HG03442 (cell line): ENCODE measurements around the gene HBQ1.
"Not testable (repeated sequence)": the region's sequence is repeated elsewhere in the genome, so short reads cannot be mapped to it uniquely, and the experiment has no call there.

ENCODE experiments used
- ATAC-seq: cut with Tn5 transposase; IDR thresholded peaks from one replicate; pipeline ENCODE4 v1.9.1; 2021; ENCODE audit warnings: mild to moderate bottlenecking, moderate library complexity; ENCODE audit not compliant: unreplicated experiment

HBQ1 gene

DNA sequence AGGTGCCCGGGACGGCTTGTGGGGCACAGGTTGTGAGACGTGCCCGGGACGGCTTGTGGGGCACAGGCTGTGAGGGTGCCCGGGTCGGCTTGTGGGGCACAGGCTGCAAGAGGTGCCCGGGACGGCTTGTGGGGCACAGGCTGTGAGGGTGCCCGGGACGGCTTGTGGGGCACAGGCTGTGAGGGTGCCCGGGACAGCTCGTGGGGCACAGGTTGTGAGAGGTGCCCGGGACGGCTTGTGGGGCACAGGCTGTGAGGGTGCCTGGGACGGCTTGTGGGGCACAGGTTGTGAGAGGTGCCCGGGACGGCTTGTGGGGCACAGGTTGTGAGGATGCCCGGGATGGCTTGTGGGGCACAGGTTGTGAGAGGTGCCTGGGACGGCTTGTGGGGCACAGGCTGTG, 20.0 kb upstream of the HBQ1 start:
- ATAC-seq = not testable (repeated sequence)

DNA sequence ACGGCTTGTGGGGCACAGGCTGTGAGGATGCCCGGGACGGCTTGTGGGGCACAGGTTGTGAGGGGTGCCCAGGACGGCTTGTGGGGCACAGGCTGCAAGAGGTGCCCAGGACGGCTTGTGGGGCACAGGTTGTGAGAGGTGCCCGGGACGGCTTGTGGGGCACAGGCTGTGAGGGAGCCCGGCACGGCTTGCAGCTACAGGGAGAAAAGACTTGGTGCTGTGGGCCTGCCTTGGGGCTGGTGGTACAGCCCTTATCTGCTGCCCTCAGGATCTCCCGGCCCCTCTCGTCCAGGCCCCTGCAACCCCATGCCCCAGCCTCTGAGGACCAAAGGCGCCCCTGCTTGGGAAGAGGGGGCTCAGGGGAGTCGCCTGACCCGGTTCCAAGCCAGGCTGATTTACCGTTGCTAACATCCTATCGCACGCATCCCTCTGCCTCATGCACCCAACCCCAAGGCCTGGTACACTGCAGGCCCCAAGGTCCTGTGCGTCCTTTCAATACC, 19.5 kb upstream of the HBQ1 start:
- no peak for ATAC-seq

DNA sequence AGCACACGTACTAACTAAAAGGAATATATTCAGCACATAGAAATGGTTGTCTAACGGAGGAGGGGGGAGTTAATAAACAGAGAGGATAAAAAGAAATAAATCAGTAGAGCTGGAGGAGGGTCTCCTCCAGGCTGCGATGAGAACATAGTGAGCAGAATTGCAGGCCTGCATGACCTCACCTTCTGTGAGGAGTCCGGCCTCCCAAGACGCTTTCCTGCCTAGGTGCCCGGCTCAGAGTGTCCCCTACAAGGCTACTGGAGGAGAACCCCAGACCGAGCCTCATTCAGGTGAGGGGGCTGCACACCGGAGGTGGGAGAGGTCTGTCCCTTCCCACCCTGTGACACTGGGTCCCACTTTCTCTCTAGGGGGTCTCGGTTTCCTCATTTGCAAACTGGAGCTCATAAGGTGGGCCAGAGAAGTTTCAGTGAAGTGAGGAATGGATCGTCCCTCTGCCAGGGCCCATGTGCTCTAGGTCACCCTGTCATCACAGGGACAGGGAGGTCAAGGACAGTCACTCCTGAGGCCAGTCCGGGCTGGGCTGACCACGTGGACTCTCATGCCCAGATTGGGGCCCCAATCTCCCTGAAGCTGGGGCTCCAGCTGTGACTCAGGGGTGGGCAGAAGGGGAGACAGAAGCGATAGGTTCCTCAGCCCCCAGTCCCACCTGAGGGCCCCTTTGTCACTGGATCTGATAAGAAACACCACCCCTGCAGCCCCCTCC, 17.8 kb upstream of the HBQ1 start:
- no peak for ATAC-seq

DNA sequence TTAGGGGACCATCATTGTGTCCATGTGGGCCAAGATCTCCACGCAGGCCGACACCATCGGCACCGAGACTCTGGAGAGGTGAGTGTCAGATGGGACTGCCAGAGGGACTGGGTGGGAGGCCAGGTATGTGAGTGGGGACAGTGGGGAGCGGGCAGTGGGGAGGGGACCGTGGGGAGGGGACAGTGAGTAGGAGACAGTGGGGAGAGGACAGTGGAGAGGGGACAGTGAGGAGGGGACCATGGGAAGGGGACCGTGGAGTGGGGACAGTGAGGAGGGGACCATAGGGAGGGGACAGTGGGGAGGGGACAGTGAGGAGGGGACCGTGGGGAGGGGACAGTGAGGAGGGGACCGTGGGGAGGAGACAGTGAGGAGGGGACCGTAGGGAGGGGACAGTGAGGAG, 17.1 kb upstream of the HBQ1 start:
- not testable (repeated sequence) for ATAC-seq

GRCh38 chr16:163696-164095, 16.6 kb upstream of the HBQ1 start:
- ATAC-seq = not testable (repeated sequence)

- ATAC-seq = not testable (repeated sequence)
Observed at GRCh38 chr16:164134-164823, 16.0 kb upstream of the HBQ1 start.

DNA sequence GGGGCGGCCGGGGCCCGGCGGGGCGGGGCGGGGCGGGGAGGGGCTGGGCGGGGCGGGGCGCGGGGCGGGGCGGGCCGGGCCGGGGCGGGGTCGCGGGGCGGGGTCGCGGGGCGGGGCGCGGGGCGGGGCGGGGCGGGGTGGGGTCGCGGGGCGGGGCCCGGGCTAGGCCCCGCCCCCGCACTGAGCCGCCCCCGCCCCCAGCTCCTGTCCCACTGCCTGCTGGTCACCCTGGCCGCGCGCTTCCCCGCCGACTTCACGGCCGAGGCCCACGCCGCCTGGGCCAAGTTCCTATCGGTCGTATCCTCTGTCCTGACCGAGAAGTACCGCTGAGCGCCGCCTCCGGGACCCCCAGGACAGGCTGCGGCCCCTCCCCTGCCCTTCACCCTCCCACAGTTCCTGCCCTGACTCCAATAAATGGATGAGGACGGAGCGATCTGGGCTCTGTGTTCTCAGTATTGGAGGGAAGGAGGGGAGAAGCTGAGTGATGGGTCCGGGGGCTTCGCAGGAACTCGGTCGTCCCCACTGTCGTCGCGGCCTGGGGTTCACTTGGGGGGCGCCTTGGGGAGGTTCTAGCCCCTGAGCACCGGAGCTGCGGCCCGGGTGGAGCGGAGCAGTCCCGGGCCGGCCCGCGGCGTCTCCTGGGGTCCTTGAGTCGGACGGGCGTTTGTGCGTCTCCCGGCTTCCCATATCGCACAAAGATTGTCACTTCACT, 15.3 kb upstream of the HBQ1 start:
- ATAC-seq = no peak

- ATAC-seq = no peak
Observed at GRCh38 chr16:165539-166374, 14.5 kb upstream of the HBQ1 start, which contains the start of gene HBM. Gene HBM (plus strand): TSS chr16:165978. CDS start chr16:165998, 20 bp downstream.

GRCh38 chr16:166375-167121, 13.7 kb upstream of the HBQ1 start:
- no peak for ATAC-seq

GRCh38 chr16:167122-167690, 13.1 kb upstream of the HBQ1 start:
- ATAC-seq = no peak

- ATAC-seq = no peak
Observed at GRCh38 chr16:168424-168823, 11.8 kb upstream of the HBQ1 start.

- no peak for ATAC-seq
Observed at GRCh38 chr16:169014-169413, 11.2 kb upstream of the HBQ1 start.

DNA sequence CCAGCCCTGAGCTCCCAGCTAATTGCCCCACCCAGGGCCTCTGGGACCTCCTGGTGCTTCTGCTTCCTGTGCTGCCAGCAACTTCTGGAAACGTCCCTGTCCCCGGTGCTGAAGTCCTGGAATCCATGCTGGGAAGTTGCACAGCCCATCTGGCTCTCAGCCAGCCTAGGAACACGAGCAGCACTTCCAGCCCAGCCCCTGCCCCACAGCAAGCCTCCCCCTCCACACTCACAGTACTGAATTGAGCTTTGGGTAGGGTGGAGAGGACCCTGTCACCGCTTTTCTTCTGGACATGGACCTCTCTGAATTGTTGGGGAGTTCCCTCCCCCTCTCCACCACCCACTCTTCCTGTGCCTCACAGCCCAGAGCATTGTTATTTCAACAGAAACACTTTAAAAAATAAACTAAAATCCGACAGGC, 10.2 kb upstream of the HBQ1 start:
- ATAC-seq = not testable (repeated sequence)

DNA sequence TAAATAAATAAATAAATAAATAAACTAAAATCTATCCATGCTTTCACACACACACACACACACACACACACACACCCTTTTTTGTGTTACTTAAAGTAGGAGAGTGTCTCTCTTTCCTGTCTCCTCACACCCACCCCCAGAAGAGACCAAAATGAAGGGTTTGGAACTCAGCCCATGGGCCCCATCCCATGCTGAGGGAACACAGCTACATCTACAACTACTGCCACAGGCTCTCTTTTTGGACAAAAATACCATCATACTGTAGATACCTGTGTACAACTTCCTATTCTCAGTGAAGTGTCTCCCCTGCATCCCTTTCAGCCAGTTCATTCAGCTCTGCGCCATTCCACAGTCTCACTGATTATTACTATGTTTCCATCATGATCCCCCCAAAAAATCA, 9.5 kb upstream of the HBQ1 start:
- no peak for ATAC-seq

GRCh38 chr16:172374-172941, 7.8 kb upstream of the HBQ1 start, which contains the start of gene HBA2:
Gene HBA2 (plus strand): TSS chr16:172876. CDS start chr16:172913, 37 bp downstream.
- ATAC-seq = not testable (repeated sequence)

- ATAC-seq = not testable (repeated sequence)
Observed at GRCh38 chr16:173211-173854, 6.9 kb upstream of the HBQ1 start.

- not testable (repeated sequence) for ATAC-seq
Observed at GRCh38 chr16:173928-174769, 6.1 kb upstream of the HBQ1 start.
